ENCODE results near the gene ZRSR2. TPM values are rescaled to one million over a fixed set of nuclear protein-coding genes. Genes with fewer than 3 reads are reported as not detected.
"Not testable (repeated sequence)": the region's sequence is repeated elsewhere in the genome, so short reads cannot be mapped to it uniquely, and the experiment has no call there.

The ZRSR2 gene
- total and polyA plus RNA-seq, 11 donors, result 3.1 to 18.9 (median 7.6) TPM

- Histone ChIP-seq H3K27me3 (no peaks in the 10 kb centered on the region), H3K4me1 (no peaks in the 10 kb centered on the region), H3K36me3 (peaks cover 0 to 80% (median 41%) of the 10 kb centered on the region in 9 donors), H3K9me3 (no peaks in the 10 kb centered on the region), H3K4me3 (no peak overlapping the region), H3K27ac (no peak overlapping the region)
- ATAC-seq (no peak), DNase-seq (no peak)
- 68 to 84% (median 77%) methylated on average over 5 of the region's 5 CpGs for WGBS, 4 donors
- intact Hi-C loops (cut with DNase I), result no loop called here
- no peak for TF ChIP-seq POLR2A (IDR thresholded peaks at IDR 0.05)
- TF ChIP-seq CTCF (IDR thresholded peaks at IDR 0.05), result no peak
These were observed 35.7 kb downstream of the ZRSR2 start for GRCh38 chrX:15825936-15826335.

GRCh38 chrX:15829217-15829616 lies 38.9 kb downstream of the ZRSR2 start:
- WGBS, 4 donors, result 75 to 89% (median 78%) methylated on average over 1 of the region's 1 CpG

DNA sequence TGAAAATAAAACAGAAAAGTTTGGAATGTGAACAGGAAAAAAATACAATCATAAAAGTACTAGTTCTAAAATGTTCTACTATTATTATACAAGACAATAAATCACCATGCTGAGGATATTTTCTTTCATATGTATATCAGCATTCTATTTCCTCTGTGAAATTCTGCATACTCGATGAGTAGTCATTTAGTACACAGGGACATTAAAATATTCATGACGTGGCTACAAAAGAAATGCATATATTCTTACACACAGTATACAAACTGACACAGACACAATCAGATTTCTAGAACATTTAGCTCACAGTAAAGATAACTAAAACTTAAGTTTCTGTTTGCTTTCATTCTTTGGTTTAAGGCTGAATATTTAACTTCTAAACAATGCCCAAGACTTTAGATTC lies 41.1 kb downstream of the ZRSR2 start:
- H3K9me3 ChIP-seq; H3K27me3 ChIP-seq; ATAC-seq; H3K4me3 ChIP-seq; H3K27ac ChIP-seq; H3K4me1 ChIP-seq; DNase-seq; intact Hi-C loops (cut with DNase I): not testable (repeated sequence)
- H3K36me3 ChIP-seq, result peaks cover 0 to 34% (median 20%) of the 10 kb centered on the region in 9 donors
- 65 to 100% (median 80%) methylated on average over 1 to 2 of the region's 2 CpGs; no CpG with 5 or more reads in 1 of the 4 donors for WGBS, 4 donors

More at GRCh38 chrX:15829217-15829616, 38.9 kb downstream of the ZRSR2 start:
- DNase-seq (no peak), ATAC-seq (no peak)
- TF ChIP-seq POLR2A (IDR thresholded peaks at IDR 0.05) (no peak), CTCF (IDR thresholded peaks at IDR 0.05) (no peak)
- Histone ChIP-seq H3K27me3 (no peaks in the 10 kb centered on the region), H3K27ac (no peak overlapping the region), H3K4me1 (peaks cover 0 to 6% (median 0%) of the 10 kb centered on the region in 12 donors), H3K9me3 (no peaks in the 10 kb centered on the region), H3K36me3 (peaks cover 0 to 47% (median 23%) of the 10 kb centered on the region in 9 donors), H3K4me3 (no peak overlapping the region)
- intact Hi-C loops (cut with DNase I), result no loop called here

DNA sequence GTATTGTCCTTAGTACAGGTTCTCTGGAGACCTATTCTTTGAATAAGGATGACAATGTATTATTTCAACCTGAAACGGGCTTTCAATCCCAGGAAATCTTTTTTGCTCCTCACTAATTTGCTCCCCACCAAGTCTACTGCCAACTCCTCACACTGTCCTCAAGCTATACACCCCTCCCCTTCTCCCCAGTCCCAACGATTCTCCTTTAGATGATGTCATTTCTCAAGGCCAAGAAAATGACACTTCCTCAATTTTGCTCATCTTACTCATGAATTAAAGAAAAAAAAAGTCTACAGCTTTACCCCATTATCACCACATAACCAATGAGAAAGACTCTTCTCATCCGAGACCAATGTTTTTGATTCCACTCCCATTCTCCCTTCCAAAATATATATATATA lies 43.8 kb downstream of the ZRSR2 start:
- H3K36me3 ChIP-seq, result peaks cover 0 to 24% (median 8%) of the 10 kb centered on the region in 9 donors
- no peak for TF ChIP-seq POLR2A (IDR thresholded peaks at IDR 0.05)
- TF ChIP-seq CTCF (IDR thresholded peaks at IDR 0.05), result no peak
- no peaks in the 10 kb centered on the region for H3K9me3 ChIP-seq
- no peak for ATAC-seq
- no peak overlapping the region for H3K4me3 ChIP-seq
- intact Hi-C loops (cut with DNase I), result no loop called here
- 58 to 72% (median 64%) methylated on average over 3 of the region's 3 CpGs for WGBS, 4 donors
- no peak for DNase-seq
- no peaks in the 10 kb centered on the region for H3K27me3 ChIP-seq
- H3K4me1 ChIP-seq, result peaks cover 0 to 7% (median 0%) of the 10 kb centered on the region in 12 donors
- H3K27ac ChIP-seq, result no peak overlapping the region

All from heart left ventricle (tissue), 16 donors.